Body of pancreas (tissue), 4 donors: Measurements from ENCODE around the gene TXN. TPM values are rescaled to one million over a fixed set of nuclear protein-coding genes. Genes with fewer than 3 reads are reported as not detected.

Experiments used
- ATAC-seq: fragments of 150-250 bp; one replicate; pipeline ENCODE4 v1.9.1; 2016
- DNase-seq, 4 donors: peaks; one replicate each; pipeline ENCODE4 v3.0.0-alpha.2; 2019
- H3K27ac ChIP-seq, 4 donors: fragments of 200-600 bp; sonication (generic); 1 replicate in 3 of 4; 2 replicates in 1 of 4; pipeline versions ENCODE4 v1.5.1 to v1.6.1; 2016 to 2019; ENCODE audit warnings: mild to moderate bottlenecking in 1 of 4, mixed read lengths in 1 of 4, moderate library complexity in 1 of 4
- H3K27me3 ChIP-seq, 2 donors: fragments of 200-600 bp; sonication (generic); one replicate each; pipeline ENCODE4 v1.6.0; 2016; ENCODE audit warnings: mild to moderate bottlenecking in 1 of 2
- H3K36me3 ChIP-seq, 2 donors: fragments of 200-600 bp; sonication (generic); replicated peaks in 1 of 2; 2 replicates each; pipeline ENCODE4 v1.5.1; 2016; ENCODE audit warnings: low read depth in 2 of 2; ENCODE audit not compliant: insufficient read depth in 1 of 2
- H3K4me1 ChIP-seq: fragments of 200-600 bp; sonication (generic); one replicate; pipeline ENCODE4 v1.6.0; 2016
- H3K4me3 ChIP-seq, 2 donors: fragments of 200-600 bp; sonication (generic); 1 replicate in 1 of 2; 2 replicates in 1 of 2; pipeline ENCODE4 v1.5.1; 2016 to 2019
- H3K9me3 ChIP-seq, 3 donors: fragments of 200-600 bp; sonication (generic); 1 replicate in 2 of 3; 2 replicates in 1 of 3; pipeline ENCODE4 v1.5.1; 2016
- CTCF ChIP-seq, 7 experiments: fragments of 450-650 bp in 4 of 7; fragments of 200-600 bp in 3 of 7; sonication (generic) in 3 of 7; IDR thresholded peaks; one replicate each; pipeline ENCODE4 v1.5.1; 2016 to 2019; ENCODE audit warnings: antibody characterized with exemption in 7 of 7
- POLR2A ChIP-seq, 3 donors: fragments of 450-650 bp; IDR thresholded peaks; one replicate each; pipeline ENCODE4 v1.6.1; 2016; ENCODE audit warnings: antibody characterized with exemption in 3 of 3, mild to moderate bottlenecking in 2 of 3
- WGBS, 2 donors: methylation state at CpG; one replicate each; pipeline ENCODE4 v1.1.5; 2017; 5-methylcytosine and 5-hydroxymethylcytosine counted together
- intact Hi-C: fragments of 100-400 bp; cut with DNase I; formaldehyde crosslinking; loops from one replicate; pipeline ENCODE4 v1.15.1; 2023
- total RNA-seq, 2 donors: library from RNA; depleted of rRNA; stranded (reverse); fragments of >200 nt; gene quantifications; one replicate each; pipeline ENCODE4 v1.1.0, GENCODE V29; 2016

The TXN gene
- total RNA-seq, 2 donors from 2014 or later, result 40.2 to 93.1 TPM

- Histone ChIP-seq H3K36me3 (no peaks in the 10 kb centered on the region), H3K27me3 (no peaks in the 10 kb centered on the region), H3K4me1 (peaks cover 42% of the 10 kb centered on the region), H3K9me3 (no peaks in the 10 kb centered on the region), H3K27ac (no peak overlapping the region), H3K4me3 (no peak overlapping the region)
- TF ChIP-seq POLR2A (IDR thresholded peaks at IDR 0.05) (no peak), CTCF (IDR thresholded peaks at IDR 0.05) (peak; percentile 51 to 83 (median 81))
- intact Hi-C loops, result no loop called here
- DNase-seq (peak in 1 of 4 donors; percentile 33), ATAC-seq (no peak)
- 19 to 22% methylated on average over 10 of the region's 10 CpGs for WGBS, 2 donors
Measured at GRCh38 chr9:110217656-110218099, 38.6 kb downstream of the TXN start.

GRCh38 chr9:110214586-110215355 lies 41.5 kb downstream of the TXN start:
- no peaks in the 10 kb centered on the region for H3K36me3 ChIP-seq
- no peaks in the 10 kb centered on the region for H3K9me3 ChIP-seq
- no peaks in the 10 kb centered on the region for H3K27me3 ChIP-seq
- peak overlapping the region in 2 of 4 donors; percentile 31 to 63 for H3K27ac ChIP-seq
- intact Hi-C loops, result no loop called here
- no peak overlapping the region for H3K4me3 ChIP-seq
- H3K4me1 ChIP-seq, result peaks cover 48% of the 10 kb centered on the region
- DNase-seq, result no peak
- WGBS, 2 donors, result 51 to 63% methylated on average over 2 of the region's 2 CpGs
- no peak for ATAC-seq
- TF ChIP-seq CTCF (IDR thresholded peaks at IDR 0.05) (no peak), POLR2A (IDR thresholded peaks at IDR 0.05) (no peak)

GRCh38 chr9:110214090-110214489 lies 42.2 kb downstream of the TXN start:
- intact Hi-C loops, result no loop called here
- ATAC-seq (no peak), DNase-seq (peak in 1 of 4 donors; percentile 26)
- TF ChIP-seq CTCF (IDR thresholded peaks at IDR 0.05), result no peak
- no peak for TF ChIP-seq POLR2A (IDR thresholded peaks at IDR 0.05)
- Histone ChIP-seq H3K27ac (peak overlapping the region; percentile 31 to 64 (median 52)), H3K4me1 (peaks cover 48% of the 10 kb centered on the region), H3K9me3 (no peaks in the 10 kb centered on the region), H3K4me3 (no peak overlapping the region), H3K36me3 (no peaks in the 10 kb centered on the region), H3K27me3 (no peaks in the 10 kb centered on the region)
- 82% methylated on average over 4 to 6 of the region's 6 CpGs for WGBS, 2 donors

- H3K4me3 ChIP-seq, result no peak overlapping the region
- H3K9me3 ChIP-seq, result no peaks in the 10 kb centered on the region
- peak overlapping the region; percentile 31 to 64 (median 52) for H3K27ac ChIP-seq
- ATAC-seq (peak; percentile 84), DNase-seq (peak; percentile 60 to 79 (median 75))
- no peaks in the 10 kb centered on the region for H3K27me3 ChIP-seq
- peaks cover 51% of the 10 kb centered on the region for H3K4me1 ChIP-seq
- intact Hi-C loops, result no loop called here
- WGBS, 2 donors, result 40 to 61% methylated on average over 10 of the region's 10 CpGs
- TF ChIP-seq CTCF (IDR thresholded peaks at IDR 0.05) (no peak), POLR2A (IDR thresholded peaks at IDR 0.05) (no peak)
- H3K36me3 ChIP-seq, result no peaks in the 10 kb centered on the region
Measured at GRCh38 chr9:110213413-110214044, 42.8 kb downstream of the TXN start.
